Testis (tissue), 3 donors: ENCODE data around the gene GNA14. TPM values are rescaled to one million over a fixed set of nuclear protein-coding genes. Genes with fewer than 3 reads are reported as not detected.

Experiments
- DNase-seq: peaks from one replicate; pipeline ENCODE4 v3.0.0-alpha.2; 2019
- H3K27ac ChIP-seq, 2 donors: fragments of 200-600 bp; sonication (generic); one replicate each; pipeline ENCODE4 v1.5.1; 2019
- H3K27me3 ChIP-seq: fragments of 200-600 bp; sonication (generic); one replicate; pipeline ENCODE4 v1.5.1; 2019
- H3K36me3 ChIP-seq: fragments of 200-600 bp; sonication (generic); one replicate; pipeline ENCODE4 v1.5.1; 2017; ENCODE audit warnings: low read depth; ENCODE audit errors: missing control alignments
- H3K4me1 ChIP-seq: fragments of 200-600 bp; sonication (generic); one replicate; pipeline ENCODE4 v1.5.1; 2019
- H3K4me3 ChIP-seq, 2 donors: fragments of 200-600 bp; sonication (generic); one replicate each; pipeline ENCODE4 v1.5.1; 2017 to 2019
- H3K9me3 ChIP-seq: fragments of 200-600 bp; sonication (generic); one replicate; pipeline ENCODE4 v1.5.1; 2017
- CTCF ChIP-seq, 3 experiments: fragments of 450-650 bp in 2 of 3; fragments of 200-600 bp in 1 of 3; sonication (generic) in 1 of 3; IDR thresholded peaks; one replicate each; pipeline ENCODE4 v1.5.1; 2016 to 2019; ENCODE audit warnings: antibody characterized with exemption in 3 of 3, mild to moderate bottlenecking in 2 of 3, moderate library complexity in 1 of 3
- POLR2A ChIP-seq: fragments of 450-650 bp; IDR thresholded peaks from one replicate; pipeline ENCODE4 v1.6.1; 2017; ENCODE audit warnings: antibody characterized with exemption, mild to moderate bottlenecking, moderate library complexity
- WGBS, 2 donors: methylation state at CpG; one replicate each; pipeline ENCODE4 v1.1.5; 2018; 5-methylcytosine and 5-hydroxymethylcytosine counted together
- intact Hi-C: fragments of 100-400 bp; cut with DNase I; formaldehyde crosslinking; loops from one replicate; pipeline ENCODE4 v1.15.1; 2023; ENCODE audit warnings: low total_unique reads
- polyA plus RNA-seq: library from polyadenylated mRNA; stranded (reverse); fragments of 350-450 nt; fragmentation: Illumina TruSeq; extraction: RNeasy Lipid Tissue Mini Kit (QIAGEN cat#74804); gene quantifications from one replicate; pipeline ENCODE4 v1.2.3, GENCODE V29; 2014; ENCODE audit warnings: low read depth, low replicate concordance; ENCODE audit not compliant: insufficient read depth
- total RNA-seq, 2 donors: library from RNA; depleted of rRNA; stranded (reverse); fragments of >200 nt; gene quantifications; one replicate each; pipeline ENCODE4 v1.2.3, GENCODE V29; 2016

Gene GNA14
- total and polyA plus RNA-seq, 3 donors from 2014 or later = 3.1 to 4.4 (median 4.3) TPM

- TF ChIP-seq CTCF (IDR thresholded peaks at IDR 0.05) (no peak), POLR2A (no peak)
- WGBS, 2 donors = 86 to 88% methylated on average over 5 of the region's 5 CpGs
- no peaks in the 10 kb centered on the region for H3K27me3 ChIP-seq
Measured at GRCh38 chr9:77546376-77546950, 101.7 kb downstream of the GNA14 start.

GRCh38 chr9:77544546-77544945, 103.6 kb downstream of the GNA14 start:
- no peak for DNase-seq
- no peaks in the 10 kb centered on the region for H3K36me3 ChIP-seq
- H3K4me3 ChIP-seq = no peak overlapping the region
- H3K4me1 ChIP-seq = no peaks in the 10 kb centered on the region
- 72 to 81% methylated on average over 3 of the region's 3 CpGs for WGBS, 2 donors
- no peak for TF ChIP-seq POLR2A
- no peak for TF ChIP-seq CTCF (IDR thresholded peaks at IDR 0.05)
- intact Hi-C loops = no loop called here
- H3K9me3 ChIP-seq = no peaks in the 10 kb centered on the region
- H3K27ac ChIP-seq = no peak overlapping the region
- H3K27me3 ChIP-seq = no peaks in the 10 kb centered on the region

More at GRCh38 chr9:77546376-77546950, 101.7 kb downstream of the GNA14 start:
- Histone ChIP-seq H3K27ac (no peak overlapping the region), H3K36me3 (no peaks in the 10 kb centered on the region), H3K9me3 (no peaks in the 10 kb centered on the region), H3K4me3 (no peak overlapping the region), H3K4me1 (no peaks in the 10 kb centered on the region)
- intact Hi-C loops = no loop called here
- DNase-seq = no peak

GRCh38 chr9:77543131-77543822, 104.8 kb downstream of the GNA14 start:
- 89 to 91% methylated on average over 6 to 7 of the region's 7 CpGs for WGBS, 2 donors
- TF ChIP-seq POLR2A = no peak
- no peak for TF ChIP-seq CTCF (IDR thresholded peaks at IDR 0.05)
- intact Hi-C loops = no loop called here

GRCh38 chr9:77541600-77541999, 106.5 kb downstream of the GNA14 start:
- Histone ChIP-seq H3K9me3 (no peaks in the 10 kb centered on the region), H3K27me3 (no peaks in the 10 kb centered on the region), H3K4me3 (no peak overlapping the region), H3K27ac (no peak overlapping the region), H3K36me3 (no peaks in the 10 kb centered on the region), H3K4me1 (no peaks in the 10 kb centered on the region)
- 77 to 87% methylated on average over 1 of the region's 1 CpG for WGBS, 2 donors
- DNase-seq = no peak
- TF ChIP-seq CTCF (IDR thresholded peaks at IDR 0.05) = no peak
- TF ChIP-seq POLR2A = no peak
- intact Hi-C loops = no loop called here

More at GRCh38 chr9:77543131-77543822, 104.8 kb downstream of the GNA14 start:
- no peak for DNase-seq
- H3K27ac ChIP-seq = no peak overlapping the region
- H3K36me3 ChIP-seq = no peaks in the 10 kb centered on the region
- H3K4me3 ChIP-seq = no peak overlapping the region
- no peaks in the 10 kb centered on the region for H3K9me3 ChIP-seq
- H3K4me1 ChIP-seq = no peaks in the 10 kb centered on the region
- H3K27me3 ChIP-seq = no peaks in the 10 kb centered on the region
